GM21447 (cell line): Measurements from ENCODE around the gene C1orf159.
"Not testable (repeated sequence)": the region's sequence is repeated elsewhere in the genome, so short reads cannot be mapped to it uniquely, and the experiment has no call there.

Source experiments
- ATAC-seq: cut with Tn5 transposase; IDR thresholded peaks from one replicate; pipeline ENCODE4 v1.9.1; 2021; ENCODE audit not compliant: unreplicated experiment

Gene C1orf159

DNA sequence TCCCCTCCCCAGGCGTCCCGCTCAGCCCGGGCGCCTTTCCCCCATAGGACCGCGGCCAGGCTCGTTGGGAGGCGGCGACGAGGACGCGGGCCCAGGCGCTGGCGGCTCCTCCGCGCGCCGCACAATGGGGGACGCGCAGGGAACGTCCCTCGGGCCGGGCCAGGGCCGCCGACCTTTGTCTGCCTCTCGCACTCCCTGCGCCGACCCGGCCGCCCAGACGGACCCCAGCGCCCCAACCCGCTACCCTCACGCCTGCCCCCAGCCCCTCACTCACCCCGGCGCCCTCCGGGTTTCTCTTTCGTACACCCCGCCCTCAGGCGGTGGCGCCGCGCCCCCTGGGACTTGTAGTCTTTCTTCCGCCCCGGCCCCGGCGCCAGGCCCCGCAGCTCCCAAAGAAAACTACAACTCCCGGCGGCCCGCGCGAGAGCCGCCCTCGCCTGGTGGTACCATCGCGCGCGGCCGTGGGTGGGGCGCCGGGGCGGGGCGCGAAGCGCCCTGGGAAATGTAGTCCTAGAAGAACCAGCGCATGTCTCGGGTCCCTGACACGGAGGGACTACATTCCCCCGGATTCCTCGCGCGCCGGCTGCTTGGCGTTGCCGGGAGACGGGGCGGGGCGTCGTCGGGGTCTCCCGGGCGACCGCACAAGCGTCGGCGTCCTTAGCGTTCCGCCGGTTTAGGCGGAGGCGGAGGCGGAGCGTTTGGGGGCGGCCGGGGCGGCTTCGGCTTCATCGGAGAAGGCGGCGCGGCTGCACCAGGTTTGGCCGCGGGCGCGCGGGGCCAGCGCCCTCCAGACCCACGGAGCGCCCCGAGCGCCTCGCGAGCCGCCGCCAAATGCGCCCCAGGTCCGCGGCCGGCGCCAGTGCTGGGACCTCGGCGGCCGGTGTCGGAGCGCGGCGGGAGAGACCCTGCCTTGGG lies at the start of gene C1orf159:
TSS of gene C1orf159 (minus strand) at position 304 of the 915 bp plus-strand sequence. CDS start 24,546 bp downstream, outside the sequence.
- ATAC-seq = peak; percentile 87

DNA sequence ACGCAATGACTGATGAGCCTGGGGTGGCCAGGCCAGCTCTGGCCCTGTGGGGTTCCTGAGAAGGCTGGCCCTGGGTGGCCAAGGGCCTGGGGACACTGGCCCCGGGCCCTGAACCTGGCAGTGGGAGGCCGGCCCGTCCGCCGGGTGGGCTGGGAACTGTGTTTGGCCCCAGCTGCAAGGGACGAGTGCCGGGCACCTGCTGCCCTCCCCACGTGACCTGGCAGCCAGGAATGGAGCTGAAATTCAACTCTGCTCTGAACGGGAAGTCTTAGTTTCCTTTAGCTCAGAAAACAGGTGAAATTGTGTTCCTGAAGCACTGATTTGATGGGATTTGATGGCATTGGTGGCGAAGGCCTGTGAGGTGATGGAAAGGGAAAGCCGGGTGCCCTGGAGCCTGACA lies 49.6 kb upstream of the C1orf159 start:
- ATAC-seq = no peak

DNA sequence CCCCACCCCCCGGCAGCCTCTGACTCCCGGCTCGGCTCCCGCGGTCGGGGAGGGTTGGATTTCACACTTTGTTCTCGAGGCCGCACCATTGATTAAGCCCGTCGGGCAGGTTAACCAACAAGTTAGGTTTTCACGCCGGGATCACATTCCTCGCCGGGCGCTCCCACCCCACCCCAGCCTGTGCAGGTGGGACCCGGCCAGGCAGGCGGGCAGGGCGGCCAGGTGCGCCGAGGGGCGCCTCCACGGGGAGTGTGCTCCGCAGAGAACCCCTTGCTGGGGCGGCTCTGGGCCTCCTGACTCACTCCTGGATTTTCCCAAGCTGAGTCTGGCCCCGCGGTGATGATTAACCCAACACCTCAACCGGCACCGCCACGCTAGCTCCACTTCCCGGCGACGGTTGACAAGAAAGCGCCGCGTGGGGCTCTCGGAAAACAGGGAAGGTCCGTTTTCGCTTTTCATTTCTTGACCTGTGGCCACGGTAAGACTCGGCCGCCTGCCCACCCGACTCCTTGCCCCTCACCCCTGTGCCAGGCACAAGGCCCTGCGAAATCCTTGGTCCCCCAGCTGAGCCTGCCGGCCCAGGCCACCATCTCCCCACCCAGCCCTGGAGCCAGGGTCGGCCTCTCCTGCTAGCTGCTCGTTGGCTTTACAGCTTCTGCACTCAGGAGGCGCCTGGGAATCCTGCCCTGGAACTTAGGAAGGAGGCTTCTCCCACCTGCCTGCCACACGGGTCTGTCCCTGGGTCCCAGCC lies 49.0 kb upstream of the C1orf159 start:
- ATAC-seq = no peak

DNA sequence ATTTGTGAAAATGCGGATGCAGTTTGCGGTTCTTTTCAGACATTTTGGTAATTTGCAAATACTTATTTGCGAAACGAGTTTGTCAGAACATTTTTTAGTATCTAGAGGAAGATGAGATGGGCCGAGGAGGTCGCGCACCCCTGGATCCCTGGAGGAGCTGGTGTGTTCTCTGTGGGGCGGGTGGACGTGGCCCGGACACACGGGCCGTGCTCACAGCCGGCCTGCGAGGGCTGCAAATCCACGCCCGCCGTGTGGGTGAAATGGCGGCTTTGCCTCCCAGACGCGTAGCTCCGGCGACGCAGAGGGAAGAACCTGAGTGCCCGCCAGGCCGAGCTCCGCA lies 48.4 kb upstream of the C1orf159 start:
- no peak for ATAC-seq

DNA sequence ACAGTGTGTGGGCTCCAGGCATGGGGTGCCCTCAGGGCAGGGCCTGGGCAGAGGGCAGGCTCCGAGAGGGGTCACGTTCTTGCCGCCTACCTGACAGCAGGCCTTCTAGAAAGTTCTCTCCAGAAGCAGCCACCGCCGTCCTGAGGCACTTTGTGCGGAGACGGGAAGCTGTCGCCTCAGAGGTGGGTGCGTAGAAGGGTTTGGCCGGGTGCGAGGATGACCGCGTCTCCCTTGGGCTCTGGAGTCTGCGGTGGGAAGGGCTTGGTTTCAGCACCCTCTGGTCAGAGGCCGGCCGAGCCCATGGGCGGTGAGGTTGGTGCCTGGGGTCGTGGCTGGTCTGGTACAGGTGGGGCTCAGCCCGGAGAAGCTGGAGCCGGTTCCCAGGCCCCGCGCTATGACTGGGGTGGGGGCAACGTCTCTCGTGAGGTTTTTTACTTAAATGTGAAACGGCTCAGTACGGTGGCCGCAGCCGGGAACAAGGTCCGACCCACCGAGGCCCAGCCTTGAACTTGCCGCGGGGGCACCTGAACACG lies 47.7 kb upstream of the C1orf159 start:
- no peak for ATAC-seq

DNA sequence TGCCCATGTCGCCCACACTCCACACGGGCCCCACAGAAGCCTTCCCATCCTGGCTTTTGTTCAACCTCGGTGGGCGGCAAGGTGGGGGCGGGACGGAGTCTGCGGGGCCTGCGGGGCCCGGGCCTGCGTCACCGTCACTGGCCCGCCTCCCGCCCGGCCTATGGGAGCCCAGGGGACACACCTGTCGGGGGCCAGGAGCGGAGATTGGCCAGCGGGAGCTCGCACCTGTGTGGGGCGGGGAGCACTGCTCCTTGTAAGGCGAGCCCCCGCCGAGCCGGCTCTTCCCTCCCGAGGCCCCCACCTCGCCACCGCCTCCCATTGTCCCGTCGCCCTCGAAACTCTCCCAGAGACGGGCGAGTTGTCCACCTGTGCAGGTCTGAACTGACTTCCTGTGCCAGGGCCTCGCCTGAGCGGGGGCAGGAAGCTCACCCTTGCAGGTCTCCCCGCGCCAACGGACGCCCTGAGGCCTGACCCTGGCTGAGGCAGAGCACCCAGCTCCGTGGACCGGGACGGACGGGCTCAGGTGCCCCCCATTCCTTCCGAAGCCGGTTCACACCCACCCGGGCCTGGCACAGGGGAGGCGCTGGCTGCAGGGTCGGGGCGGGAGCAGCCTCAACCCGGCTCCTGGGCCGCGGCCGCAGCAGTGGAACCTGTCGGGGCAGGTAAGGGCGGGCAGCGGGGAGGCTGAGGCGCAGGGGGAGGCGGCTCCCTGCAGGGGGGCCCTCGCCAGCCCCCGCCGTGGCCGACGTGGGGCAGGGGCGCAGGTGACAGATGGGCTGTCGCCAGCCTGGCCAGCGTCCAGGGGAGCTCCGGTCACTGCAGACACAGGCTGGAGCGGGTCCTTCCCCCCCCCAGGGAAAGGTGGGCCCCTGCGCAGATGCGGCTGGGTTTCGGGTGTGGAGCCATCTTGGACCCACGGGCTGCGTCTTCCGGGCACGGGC lies 47.0 kb upstream of the C1orf159 start:
- ATAC-seq = no peak

DNA sequence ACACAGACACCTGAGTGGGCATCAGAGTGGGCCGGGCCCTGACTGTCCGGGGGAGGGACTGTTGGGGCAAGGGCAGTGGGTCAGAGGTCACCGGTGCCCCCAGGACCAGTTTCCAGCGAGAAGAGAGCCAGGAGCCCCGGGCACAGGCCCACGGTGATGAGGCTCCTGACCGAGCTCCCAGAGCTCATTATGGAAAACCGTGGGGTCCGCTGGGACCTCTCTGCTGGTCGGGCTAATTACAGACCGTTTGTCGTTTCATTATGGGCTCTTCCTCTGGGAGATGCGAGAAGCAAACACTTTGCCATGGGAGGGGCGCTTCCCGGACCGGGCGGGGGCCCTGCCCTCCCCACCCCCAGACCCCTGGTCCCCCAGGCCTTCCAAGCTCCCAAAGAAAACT lies 45.8 kb upstream of the C1orf159 start:
- no peak for ATAC-seq

DNA sequence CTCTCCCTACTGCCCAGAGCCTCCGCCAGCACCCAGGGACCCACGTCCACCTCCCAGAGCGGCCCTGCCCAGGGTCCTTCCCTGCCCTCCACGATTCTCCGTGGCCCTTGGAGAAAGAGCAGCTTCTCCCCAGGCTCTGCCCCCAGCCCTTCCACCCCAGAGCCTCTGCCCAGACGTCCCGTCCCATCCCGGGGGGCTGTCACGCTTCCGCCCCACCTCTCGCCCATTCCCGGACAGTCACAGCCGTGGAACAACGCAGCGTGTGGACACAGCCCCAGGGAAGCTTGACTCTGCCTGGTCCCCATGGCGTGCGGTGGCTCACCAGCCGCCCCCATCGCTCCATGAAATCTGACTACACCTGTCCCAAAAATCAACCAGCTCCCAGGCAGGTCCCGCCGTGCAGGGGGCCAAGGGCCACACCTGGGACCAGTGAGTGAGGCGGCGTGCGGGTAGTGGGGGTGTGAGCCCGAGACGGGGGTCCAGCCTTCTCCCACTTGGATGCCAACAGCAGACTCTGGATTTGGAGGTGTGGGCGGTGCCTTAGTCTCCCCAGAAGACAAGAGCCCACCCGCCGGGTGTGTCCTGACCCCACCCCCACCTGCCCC lies 45.3 kb upstream of the C1orf159 start:
- no peak for ATAC-seq

DNA sequence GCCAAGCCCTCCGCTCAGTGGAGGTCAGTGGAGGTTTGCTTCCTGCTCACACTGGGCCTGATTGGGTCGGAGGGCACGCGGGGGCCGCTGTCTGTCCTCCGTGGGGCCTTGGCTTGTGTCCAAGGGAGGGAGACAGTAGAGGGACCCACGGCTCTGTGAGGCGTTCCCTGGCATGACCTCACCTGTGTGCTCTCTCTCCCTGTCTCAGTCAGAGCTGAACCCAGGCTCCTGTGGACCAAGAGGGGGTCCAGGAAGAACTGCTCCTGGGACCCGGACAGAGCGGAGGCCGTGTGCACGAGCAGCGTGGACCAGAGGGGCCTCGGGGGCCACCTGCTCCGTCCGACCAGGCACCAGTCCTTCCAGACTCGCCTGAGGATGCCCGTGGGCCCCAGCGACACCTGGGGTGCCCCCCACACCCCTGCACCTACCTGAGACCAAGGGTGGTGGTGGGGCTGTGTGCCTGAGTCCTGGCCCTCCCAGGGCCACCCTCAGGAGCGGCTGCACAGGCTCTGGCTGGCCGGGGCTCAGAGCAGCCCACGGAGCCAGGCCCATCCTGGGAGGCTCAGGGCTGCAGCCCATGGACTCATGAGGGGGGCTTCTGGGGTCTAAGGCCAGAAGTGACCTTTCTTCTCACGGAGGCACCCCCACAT lies 44.5 kb upstream of the C1orf159 start:
- no peak for ATAC-seq

DNA sequence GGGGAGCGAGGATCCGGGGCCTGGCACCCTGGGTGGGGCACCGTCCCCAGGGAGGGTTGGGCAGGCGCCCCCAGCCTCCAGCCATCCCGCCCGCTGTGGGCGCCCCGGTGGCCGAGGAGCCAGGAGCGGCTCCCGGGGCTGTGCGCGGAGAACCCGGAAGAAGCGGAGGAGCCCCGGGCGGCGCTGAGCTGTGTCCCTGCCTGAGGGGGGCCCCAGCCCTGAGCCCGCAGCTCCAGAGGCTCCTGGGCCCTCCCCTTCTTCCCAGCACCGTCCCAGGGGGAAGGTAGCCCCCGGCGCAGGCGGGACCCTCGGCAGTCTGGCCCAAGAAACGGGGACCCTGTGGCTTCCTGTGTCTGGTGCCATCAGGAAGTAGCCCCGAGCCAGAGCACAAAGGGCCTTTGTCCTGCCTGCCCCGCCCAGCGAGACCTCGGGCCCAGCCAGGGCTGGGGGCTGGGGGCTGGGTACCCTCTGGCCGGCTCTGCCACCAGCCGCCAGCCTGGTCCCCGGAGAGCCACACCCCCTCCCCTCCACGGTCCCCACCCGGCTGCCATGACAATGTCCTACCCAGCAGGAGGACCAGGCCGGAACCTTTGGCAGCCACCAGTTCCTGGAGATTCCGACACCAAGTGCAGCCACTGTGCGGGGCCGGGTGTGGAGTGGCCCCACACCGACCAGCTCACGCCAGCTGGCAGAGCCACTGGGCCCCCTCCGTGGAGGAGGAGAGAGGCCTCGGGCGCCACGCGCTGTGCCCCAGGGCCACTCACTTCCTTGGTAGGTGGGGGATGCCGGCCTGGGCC lies 42.2 kb upstream of the C1orf159 start:
- ATAC-seq = peak; percentile 37

DNA sequence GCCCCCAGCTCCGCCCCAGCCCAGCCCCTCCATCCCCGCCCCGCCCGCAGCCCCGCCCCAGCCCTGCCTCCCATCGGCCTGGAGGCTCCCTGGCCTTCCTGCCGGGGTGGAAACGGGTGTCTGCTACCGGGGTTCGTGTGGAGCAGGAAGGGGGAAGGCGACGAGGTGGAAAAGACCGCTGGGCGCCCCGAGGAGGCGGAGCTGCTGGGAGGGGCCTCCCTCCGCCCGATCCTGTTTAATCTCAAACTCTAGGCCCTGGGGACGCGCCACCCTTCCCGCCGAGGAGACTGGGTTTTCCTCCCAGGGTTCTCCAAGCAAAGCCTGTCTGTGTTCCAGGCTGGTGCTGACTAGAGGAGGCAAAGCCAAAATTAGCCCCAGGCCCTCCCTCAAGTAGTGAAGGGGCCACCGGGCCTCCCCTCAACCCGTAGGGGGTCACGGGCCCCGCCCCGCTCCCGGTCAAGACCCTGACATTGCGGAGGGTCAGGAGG lies 41.6 kb upstream of the C1orf159 start:
- ATAC-seq = peak; percentile 71

DNA sequence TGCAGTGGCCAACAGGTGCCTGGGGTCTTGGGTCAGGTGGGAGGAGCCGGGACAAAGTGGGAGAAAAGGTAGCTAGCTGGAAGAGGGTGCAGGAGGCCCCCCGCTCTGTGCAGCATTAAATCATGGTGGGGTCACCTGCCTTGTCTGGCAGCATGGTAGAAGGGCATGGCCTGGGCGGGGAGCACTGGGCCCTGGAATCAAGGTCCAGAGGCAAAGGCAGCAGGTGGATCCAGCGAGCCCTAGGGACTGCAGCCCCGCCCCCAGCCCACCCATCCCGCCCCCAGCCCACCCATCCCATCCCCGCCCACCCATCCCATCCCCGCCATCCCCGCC lies 41.1 kb upstream of the C1orf159 start:
- ATAC-seq = no peak

DNA sequence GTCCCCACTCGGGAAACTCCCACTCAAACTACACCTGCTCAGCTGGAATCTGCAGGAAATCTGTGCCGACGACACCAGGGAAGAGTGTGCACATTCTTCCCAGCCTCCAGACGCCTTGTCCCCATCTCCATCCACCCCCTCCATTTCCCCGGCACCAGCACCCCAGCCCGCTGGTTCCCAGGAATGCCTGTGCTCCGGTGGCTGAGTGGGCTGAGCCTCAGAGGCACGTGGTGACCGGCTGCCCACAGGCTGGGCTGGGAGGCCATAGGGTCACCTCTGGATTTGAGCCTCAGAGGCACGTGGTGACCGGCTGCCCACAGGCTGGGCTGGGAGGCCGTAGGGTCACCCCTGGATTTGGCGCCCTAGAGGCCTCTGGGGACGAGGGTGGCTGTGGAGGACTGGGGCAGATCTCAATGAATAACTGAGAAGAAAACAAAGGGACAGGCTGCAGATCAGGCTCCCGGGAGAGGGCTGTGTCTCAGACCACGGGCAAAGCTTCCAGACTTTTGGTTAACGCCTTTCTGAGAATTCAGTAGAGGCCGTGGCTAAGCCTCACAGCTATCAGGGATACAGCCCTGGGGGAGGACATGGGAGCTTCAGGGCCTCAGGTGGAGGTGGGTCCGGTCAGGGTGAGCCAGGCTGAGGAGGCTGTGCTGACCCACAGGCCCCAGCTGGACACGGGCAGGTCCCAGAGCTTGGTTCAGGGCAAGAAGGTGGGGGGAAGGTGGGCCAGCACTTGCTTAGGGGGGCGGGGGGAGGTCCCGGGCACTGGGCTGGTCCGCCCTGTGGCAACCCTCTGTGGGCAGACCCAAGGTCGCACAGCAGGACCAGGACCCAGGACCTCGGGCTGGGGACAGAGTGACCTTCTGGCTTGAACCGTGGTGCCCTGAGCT lies 40.5 kb upstream of the C1orf159 start:
- ATAC-seq = no peak

DNA sequence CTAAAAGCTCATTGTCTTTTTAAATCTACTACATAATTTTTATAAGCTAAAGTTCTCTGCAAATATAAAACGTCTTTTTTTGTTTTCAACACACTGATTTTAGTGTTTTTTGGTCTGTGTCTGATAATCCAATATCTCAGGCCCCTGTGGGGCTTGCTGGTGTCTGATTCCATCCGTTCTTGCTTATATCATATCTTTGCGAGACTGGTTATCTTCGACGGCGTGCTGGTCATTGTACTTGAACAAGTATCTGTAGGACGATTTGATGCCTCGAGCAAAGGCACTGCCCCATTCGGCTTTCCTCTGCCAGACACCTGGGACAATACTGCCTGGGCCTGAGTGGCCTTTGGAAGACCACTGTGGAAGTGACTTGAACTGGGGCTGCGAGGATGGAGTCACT lies 39.4 kb upstream of the C1orf159 start:
- ATAC-seq = no peak

DNA sequence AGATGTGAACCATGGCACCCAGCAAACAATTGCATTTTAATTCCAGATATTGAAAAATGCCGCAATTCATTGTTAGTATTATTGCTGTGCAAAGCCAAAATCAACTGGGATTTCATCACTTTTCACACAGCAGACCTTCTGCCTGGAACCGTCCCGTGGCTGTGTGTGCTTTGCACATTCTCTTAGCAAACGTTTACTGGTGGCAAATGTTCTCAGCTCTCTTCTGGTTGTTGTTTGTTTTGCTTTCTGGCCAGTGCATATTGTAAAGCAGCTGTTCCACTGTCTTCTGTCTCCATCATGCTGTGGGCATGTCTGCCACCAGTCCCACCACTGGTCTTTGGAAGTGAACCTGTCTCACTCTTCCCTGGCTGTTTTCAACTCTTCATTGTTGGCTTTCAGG lies 38.0 kb upstream of the C1orf159 start:
- no peak for ATAC-seq

DNA sequence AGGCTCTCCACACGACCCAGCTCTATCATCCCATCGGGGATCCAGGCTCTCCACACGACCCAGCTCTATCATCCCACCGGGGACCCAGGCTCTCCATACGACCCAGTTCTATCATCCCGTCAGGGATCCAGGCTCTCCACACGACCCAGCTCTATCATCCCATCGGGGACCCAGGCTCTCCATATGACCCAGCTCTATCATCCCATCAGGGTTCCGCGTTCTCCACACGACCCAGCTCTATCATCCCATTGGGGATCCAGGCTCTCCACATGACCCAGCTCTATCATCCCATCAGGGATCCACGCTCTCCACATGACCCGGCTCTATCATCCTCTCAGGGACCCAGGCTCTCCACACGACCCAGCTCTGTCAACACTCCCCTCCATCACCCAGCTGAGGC lies 37.3 kb upstream of the C1orf159 start:
- ATAC-seq = not testable (repeated sequence)

DNA sequence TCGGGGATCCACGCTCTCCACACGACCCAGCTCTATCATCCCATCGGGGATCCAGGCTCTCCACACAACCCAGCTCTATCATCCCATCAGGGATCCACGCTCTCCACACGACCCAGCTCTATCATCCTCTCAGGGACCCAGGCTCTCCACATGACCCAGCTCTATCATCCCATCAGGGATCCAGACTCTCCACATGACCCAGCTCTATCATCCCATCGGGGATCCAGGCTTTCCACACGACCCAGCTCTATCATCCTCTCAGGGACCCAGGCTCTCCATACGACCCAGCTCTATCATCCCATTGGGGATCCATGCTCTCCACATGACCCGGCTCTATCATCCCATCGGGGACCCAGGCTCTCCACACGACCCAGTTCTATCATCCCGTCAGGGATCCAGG lies 36.5 kb upstream of the C1orf159 start:
- not testable (repeated sequence) for ATAC-seq

DNA sequence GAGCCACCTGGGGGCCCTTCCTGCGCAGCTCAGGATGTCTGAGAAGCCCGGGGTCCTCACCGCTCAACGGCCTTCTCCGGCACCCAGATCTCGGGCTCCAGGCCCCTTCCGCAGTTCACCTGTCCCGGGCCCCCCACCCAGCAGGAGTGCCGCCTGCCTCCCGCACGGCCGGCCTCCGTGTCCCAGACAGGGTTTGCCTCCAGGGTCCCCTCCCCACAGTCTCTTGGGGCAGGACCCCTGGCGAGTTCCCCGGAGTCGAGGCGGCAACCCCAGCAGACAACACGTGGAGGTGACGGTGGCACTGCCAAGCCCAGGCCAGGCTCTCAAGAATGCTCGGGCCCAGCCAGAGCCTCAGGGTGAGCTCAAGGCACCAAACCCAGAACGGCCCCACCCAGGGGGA lies 35.4 kb upstream of the C1orf159 start:
- ATAC-seq = no peak
